DOHH2 (cell line): ENCODE data around the gene LGALS8.

Experiments
- CTCF ChIP-seq: fragments of 200-600 bp; sonication (generic); IDR thresholded peaks from one replicate; pipeline ENCODE4 v1.5.1; 2014; ENCODE audit warnings: antibody characterized with exemption, mild to moderate bottlenecking, low read depth, low read length; ENCODE audit not compliant: poor library complexity, severe bottlenecking
- EZH2phosphoT487 ChIP-seq: fragments of 200-600 bp; sonication (generic); IDR thresholded peaks from 2 replicates; pipeline ENCODE4 v1.6.1; 2017; ENCODE audit warnings: borderline replicate concordance, mild to moderate bottlenecking, antibody characterized with exemption, low read length, moderate library complexity, mixed read lengths

GRCh38 chr1:236484310-236484971 lies 39.3 kb upstream of the LGALS8 start:
- TF ChIP-seq CTCF (no peak), EZH2phosphoT487 (no peak)
